Limb (tissue), 2 donors: Measurements from ENCODE around the gene FHIT.

Experiments
- DNase-seq, 2 donors: peaks; one replicate each; pipeline ENCODE4 v3.0.0-alpha.2; 2016; ENCODE audit errors: extremely low spot score in 2 of 2

Gene FHIT

DNA sequence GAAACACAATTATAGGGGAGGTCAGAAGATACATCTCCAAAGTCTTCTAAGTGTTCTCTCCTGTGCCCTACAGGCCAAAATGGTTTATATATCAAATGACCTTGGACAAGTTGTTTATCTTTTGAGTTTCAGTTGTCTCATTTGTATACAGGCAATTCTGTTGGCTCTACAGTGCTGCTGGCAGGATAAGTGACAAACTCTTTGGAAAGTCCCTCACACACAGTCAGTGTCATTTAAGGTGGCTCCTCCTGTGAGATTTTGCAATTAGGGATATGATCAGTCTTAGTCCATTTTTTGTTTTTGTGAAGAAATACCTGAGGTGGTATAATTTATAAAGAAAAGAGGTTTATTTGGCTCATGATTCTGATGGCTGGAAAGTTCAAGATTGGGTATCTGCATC is 1165.6 kb downstream of the FHIT start:
- DNase-seq, result no peak

DNA sequence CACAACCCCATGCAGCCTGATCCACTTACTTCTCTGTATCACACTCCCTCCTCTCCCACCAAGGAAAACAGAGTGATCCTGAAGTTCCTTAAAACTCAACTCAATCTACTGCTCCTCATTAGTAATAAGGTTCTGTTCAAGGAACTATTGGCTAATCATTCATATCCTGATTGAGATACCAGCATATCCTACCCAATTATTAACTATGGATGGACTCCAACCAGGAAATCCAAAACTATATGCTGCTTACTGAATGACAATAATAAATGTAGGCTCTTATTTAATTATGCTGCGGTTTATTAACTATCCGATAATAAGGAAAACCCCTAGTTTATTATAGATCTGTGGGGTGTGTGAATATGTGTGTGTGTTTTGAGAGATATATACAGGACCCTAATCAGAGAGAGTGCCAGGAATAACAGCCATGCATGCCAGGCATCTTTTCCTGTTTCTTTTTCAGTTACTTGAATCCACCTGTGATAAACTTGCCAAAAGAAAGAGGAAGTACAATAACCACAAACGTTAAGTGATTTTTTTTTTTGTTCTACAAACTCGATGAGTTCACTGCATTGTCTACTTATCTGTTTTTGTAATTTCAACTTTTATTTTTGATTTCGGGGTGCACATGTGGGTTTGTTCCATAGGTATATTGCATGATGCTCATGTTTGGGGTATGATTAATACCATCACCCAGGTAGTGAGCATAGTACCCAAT is 1169.7 kb downstream of the FHIT start:
- DNase-seq, result no peak

DNA sequence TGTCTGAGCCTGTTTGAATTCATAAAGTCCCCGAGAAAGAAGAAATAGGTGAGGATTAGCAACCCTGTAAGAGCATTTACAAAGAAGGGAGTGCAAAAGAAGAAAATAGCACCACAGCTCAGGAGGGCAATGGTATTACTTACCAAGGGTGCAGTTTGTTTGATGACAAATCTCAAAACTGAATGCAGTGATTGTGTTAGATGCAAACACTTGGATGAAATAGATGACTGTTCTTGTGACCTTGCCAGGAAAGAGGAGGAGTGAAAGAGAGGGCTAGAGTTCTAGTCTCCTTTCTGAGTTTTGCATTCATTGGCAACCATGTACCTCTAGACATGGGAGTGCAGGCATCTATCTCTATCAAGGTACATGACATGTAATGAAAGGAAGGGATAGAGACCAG is 1170.6 kb downstream of the FHIT start:
- no peak for DNase-seq

DNA sequence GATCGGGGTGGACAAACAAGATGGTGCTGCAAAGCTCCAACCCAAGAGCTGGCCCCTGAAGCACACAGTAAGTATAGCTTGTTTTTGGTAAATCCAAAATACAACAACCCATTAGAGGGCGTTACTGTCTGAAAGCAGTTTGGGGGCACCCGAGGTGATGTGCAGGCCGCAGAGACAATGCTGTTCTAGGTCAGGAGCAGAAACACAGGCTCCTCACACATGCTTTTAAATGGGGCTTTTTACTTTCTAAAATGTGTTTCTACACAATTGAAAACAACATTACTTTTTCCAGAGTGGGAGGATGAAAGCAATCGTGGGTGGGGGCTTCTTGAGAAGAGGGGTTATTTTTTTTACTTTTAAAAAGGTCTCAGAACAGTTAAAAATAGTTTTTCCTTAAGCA is 1172.2 kb downstream of the FHIT start:
- no peak for DNase-seq

DNA sequence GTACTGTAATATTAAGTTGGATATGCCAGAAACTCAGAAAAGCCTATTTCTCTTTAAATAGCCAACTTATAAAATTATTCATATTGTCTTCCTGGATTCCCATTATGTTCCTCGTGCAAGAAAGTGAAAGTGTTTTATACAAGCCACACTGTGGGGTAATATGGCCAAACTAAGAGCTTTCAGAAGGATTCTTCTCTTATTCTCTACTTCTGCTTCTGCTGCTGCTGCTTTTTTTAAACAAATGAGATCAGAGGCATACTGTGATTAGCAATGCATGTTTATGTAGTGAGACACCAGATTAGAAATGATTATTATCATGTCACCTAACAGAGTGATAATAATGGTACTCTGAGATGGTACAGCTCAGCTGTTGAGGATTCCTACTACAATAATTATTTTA is 1174.9 kb downstream of the FHIT start:
- DNase-seq, result no peak

DNA sequence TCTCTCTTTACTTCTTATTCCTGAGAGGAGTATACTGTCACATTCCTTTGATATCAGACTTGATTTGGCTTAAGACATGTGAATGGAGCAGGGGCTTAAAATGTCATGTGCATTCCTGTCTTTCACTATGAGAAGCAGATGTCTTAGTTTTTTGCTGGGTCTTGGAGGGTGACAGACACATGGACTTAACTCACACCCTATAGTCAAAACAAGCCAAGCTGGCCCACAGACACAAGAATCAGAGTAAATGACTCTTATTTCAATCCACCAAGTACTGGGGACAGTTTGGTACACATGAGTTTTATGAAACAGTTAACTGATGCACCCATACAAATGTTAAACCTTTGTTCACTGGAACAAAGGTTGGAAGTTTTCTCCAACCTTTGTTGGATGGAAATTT is 1177.3 kb downstream of the FHIT start:
- no peak for DNase-seq

DNA sequence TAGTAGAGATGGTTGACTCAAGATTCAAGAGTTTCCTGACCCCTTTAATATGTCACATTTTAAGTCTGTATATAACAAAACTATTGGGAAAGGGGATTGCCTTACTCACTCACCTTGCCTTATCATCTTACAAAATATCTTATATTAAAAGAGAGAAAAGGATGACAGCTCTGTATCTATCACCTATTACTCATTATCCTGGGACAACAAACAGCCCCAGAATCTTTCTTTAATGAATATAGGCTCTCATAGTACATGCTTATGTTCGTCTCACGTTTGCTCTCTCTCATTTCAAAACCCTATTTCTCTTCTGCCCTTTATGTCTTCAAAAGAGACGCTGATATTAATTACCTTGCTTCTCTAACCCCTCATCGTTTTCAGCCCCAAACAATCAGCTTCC is 1178.0 kb downstream of the FHIT start:
- no peak for DNase-seq

DNA sequence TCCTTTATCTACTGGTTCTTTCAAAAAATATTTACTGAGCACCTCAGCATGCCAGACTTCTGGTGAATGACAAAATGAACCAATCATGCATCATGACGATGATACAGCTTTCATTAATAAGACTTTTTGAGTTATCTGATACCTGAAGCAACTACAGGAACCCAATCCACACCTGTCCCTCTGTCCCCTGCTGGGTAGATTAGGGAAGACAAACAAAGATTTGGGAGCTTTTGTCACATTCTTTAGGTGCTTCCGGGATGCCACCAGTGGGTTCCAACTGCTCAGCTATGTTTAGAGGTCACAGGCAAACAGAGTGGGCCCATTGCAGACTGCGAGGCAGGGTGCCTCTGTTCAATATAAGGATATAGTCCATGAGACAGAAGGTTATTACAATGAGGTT is 1180.9 kb downstream of the FHIT start:
- DNase-seq, result no peak

DNA sequence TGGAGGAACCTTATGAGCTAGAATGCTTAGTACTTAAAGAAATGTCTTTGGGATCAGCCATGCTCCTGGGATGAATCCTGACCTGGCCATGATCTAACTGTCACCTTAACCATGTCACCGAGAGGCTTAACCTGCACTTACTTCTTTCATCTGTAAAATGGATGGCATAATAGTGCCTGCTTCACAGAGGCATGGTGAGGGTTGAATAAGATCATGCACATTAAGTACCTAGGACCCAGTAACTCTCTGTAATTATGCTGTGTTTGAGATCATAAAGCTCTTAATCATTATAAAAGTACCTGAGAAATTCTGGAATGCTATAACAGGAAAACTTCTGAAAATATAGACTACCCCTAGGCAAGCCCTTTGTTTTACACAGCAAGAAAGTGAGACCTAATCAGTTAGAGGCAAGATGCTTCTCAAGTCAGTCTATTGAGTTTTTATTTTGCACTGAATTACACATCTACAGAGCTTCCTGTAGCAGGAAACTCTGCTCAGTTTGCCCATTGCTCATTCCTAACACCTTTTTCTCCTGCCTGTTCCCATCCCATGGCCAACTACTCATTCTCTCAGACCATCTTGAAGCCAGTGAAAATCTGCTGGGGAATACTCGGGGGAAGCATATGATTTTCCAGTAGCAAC is 1185.9 kb downstream of the FHIT start:
- DNase-seq, result no peak

DNA sequence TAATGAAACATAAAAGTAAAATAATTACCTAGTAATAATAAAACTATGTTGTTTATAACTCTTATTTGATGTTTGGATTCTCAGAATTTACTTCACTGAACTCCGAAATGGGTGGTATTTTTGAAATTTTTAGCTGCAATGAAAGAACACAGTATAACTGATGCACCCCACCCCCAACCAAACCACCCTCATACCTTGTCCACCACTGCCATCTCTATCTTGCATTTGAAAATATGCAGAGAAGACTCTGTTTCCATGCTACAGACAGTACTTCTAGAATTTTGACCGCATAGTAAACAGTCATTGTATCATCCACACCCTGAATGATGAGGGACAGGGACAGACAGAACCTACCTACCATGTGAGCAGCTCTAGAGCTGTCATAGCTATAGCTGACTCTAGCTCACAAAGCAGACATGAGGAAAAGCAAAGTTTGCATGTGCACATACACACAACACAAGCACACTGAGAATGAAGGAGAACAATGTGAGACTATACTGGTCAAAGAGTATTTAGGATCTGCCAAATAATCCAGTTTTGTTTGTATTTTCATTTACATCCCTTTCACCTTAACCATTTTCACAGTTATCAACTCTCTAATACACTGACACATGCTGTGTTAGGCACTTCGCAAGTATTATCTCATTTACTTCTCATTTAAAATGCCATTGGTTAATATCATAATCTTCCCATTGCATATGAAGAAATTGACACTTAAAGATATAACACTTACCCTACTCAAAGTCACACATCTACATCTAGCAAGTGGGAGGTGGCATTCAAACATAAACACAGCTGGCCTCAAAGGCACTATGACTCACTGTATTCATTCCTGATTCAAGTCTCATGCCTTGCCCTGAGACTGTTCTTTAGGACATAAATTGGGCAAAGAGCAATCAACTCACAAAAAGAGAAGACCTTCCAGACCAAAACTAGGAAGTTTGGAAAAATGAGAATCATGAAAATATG is 1186.8 kb downstream of the FHIT start:
- no peak for DNase-seq

DNA sequence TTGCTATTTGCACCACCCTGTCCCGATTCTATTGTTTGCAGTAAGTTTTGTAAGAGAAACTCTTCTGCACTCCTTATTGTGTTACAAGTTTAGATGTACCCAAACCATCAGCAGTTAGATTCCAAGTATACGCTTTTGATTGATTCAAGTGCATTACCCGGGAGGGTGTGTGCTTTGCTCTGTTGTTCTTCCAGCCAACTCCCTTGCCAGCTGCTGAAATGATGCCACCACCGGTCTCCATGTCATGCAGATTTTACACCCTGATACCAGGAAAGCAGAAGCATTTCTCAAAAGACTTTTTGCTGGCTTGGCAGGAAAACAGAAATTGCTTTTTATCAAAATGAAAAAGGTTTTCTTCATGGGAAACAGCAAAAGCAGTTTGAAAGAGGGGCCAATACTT is 1194.8 kb downstream of the FHIT start:
- no peak for DNase-seq

DNA sequence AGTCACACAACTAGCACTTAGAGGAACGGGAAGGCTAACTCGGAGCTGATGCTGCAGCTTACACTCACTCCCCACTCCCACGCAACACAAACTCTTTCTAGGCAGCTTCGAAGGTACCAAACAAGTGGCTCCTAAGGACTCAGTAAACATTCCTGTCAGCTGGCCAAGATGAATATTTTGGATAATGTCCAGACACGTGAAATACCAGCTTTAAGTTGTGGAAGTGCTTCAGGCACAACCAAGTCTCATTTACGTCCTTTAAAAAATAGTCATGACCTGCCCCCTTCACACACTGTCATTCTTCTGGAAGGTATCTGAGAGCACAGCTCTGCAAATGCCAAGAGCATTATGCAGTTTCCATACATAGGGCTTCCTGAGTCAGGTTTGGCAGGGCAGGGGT is 1195.5 kb downstream of the FHIT start:
- DNase-seq, result no peak

DNA sequence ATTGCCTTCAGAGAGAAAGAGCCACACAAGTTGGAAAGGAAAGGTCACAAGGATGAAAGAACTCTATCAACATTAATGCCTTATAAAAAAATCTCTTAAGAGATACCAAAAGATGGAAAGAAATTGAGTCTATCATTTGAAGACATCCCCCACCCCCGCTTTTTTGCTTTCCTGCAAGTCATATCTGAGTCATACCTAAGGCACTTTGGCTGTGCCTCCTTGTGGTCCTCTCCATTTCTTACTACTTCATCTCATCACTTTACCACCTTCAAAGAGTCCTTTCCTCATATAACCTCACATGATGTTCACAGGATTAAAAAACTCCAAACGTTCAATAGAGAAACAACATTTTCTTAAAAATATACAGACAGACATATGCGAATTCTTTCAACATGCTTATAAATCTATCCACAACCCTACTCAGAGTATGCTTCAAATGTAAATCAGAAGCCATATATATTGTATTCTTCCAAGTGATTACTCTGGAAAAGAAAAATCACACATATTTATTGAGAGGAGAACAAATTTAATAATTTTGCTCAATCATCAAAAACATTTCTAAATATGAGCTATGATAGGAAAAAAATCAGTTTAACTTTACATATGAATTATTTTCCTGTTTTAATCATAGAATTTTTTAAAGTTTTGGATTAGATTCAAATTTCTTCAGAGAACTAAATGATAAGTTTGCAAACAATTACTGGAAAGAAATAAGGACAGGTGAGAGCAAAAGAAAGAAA is 1197.6 kb downstream of the FHIT start:
- DNase-seq, result no peak

DNA sequence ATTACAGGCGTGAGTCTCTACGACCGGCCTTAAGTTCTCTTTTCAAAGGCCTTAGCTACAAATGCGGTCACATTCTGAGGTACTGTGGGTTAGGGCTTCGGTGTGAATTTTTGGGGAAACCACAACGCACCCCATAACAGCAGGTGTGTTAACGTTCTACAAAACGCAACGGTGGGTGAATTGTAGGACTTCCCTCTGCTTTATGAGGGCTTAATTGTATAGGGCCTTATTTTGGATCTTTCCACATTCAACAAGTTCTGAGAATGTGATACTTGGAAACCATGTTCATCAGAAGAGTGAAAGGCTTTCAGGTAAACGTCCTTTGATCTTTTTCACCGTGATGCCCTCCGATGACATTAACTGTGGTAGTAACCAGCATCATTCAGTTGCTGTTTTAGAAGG is 1202.8 kb downstream of the FHIT start:
- DNase-seq, result no peak

DNA sequence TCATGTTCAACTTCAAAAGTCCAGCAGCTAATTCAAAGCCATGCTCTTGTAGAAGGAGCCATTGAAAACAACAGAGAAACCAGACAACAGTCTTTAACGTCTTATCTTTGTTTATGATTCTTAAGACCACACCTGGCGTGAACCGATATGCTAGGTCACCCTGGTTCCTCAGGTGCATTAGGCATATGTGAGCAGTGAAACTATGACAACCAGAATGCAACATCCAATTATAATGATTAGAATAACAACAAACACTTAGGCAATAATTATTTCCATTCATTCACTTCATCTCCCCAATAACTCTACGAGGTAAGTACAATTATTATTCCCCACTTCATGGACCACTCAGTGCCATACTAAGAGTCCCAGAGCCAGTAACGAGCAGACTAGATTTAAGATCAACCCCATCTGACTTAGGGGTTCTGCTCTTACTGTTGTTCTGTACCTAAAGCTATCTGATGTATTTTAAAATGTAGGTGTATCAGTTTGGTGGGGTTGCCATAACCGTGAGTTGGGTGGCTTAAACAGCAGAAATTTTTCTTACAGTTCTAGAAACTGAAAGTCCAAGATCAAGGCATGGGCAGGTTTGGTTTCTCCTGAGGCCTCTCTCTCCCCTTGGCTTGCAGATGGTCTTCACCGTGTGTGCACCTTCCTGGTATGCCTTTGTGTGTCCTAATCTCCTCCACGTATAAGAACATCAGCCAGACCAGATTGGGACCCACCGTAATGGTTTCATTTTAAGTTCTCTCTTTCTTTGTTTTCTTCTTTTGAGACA is 1203.6 kb downstream of the FHIT start:
- DNase-seq, result no peak

DNA sequence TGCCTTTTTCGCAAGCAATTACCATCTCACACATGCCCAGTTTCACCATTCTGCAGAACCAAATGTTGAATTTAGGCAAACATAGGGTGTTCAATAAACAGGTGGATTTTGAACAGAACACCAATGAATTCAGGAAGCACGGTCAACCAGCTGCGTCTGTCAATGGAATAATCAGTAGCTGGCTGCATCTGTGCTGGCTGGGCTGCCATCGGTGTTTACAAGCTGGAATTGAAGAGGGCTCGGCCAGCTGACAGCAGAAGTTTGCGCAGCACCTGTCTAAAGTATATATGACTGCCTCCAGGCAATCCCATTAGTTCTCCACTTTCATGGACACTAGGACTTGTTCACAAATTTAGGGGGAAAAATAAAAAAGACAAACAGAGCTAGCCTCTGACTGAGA is 1205.0 kb downstream of the FHIT start:
- no peak for DNase-seq

DNA sequence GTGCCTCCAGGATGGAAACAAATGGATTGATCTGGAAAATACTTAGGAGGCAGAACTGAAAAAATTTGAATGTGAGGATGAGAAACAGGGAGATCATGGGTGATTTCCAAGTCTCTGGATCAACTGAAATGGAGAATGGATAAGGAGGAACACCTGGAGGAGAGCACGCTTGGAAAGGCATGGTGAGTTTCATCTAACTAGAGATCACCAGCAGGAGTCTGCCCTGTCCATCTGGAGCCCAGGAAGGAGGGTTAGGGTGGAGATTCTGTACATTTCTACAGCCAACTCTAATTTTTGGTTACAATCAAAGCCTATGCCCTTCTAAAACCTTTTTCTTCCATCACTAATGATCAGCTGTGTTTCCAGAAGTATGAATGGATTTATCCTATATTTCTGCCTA is 1205.6 kb downstream of the FHIT start:
- no peak for DNase-seq

DNA sequence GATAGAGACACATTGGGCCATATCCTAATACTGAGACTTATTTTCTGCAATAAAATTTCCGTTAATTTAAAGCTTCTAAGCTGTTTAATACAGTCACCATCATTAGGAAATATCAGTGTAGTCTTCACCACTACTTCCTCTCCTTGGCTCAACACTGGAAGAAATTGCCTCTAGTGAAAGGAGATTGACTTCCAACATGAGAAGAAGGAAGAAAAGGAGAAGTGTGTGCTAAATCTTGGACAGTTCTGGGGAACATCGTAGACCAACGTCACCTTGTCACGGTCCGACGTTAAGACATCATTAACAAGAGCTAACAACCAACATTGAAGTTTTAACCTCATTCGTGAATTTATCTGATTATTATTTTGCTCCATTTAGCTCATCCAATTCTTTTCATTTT is 1214.4 kb downstream of the FHIT start:
- DNase-seq, result no peak

DNA sequence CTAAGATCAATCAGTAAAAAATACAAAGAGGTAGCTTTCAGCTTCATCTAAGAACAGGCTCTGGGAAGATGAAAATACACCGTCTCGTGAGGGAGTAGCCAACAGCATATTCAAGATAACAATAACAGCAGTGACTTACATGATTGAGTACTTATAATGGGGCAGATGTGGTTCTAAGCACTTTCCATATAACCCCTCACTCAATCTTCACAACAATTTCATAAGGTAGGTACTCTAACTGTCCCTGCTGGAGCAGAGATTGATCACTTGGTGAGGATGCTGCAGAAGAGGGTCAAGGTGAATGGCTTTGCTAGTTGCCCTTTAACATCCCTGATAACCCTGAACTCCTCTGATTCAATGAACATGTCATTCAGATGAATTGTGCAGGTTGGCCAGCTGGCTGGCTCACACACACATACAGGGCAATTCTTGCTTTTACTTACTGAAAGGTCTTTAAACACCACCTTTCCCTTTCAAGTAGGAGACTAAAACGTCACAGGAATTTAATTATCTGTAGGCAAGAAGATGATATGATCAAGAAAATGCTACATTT is 1217.3 kb downstream of the FHIT start:
- DNase-seq, result no peak

DNA sequence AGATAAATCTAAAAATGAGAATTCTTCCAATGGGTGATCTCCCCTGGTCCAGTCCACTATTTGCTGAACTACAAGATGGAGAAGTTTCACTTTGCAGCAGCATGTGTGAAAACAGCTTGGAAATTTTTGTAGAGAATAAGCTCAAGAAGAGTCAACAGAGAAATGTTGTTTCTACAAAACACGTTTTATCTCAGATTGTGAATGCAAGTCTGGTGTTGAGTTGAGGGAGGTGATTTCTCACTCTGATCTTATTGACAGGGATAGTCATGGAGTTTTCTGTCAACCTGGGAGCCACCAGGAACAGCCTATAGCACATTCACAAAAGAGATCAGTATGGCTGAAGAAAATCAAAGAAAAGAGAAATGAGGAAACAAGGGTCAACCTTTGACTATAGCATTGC is 1220.3 kb downstream of the FHIT start:
- no peak for DNase-seq

DNA sequence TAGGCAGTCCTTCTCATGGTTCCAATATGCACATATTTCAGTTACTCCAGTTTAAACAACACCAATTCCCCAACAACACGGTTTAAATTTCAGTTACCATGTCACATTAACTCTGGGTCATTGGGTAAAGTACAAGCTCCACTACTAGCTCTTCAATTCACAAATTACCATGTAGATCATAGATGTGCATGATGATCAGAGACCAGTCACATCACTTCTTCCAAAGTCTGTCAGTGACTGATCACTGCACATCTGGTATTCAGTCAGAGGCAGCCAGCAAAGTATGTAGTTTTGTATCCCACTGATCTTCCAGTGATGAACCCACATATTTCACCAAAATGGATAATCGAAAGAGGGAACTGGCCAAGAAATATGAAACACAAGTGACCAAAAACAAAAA is 1223.0 kb downstream of the FHIT start:
- no peak for DNase-seq
